HG03039 (cell line): Measurements from ENCODE around the gene ITPK1.

Source experiments
- ATAC-seq: cut with Tn5 transposase; IDR thresholded peaks from one replicate; pipeline ENCODE4 v1.9.1; 2021; ENCODE audit warnings: mild to moderate bottlenecking, moderate library complexity; ENCODE audit not compliant: unreplicated experiment

Gene ITPK1

DNA sequence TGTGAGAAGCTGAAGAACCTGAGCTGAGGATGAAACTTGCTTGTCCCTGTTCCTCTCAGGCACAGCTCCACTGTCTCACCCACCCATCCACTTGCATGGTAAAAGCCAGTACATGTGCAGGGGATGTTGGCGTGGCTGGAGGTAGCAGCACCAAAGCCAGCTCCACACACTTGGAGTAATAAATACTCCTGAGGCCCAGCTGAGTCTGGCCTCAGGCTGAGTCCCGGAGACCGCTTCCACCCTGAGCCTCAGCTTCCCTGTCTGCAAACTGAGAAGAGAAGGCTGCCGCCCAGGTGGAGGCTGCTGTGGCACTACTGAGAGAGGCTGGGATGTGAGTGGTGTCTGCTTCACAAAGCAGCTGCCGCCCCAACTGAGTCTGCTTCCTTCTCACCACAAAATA is 173.6 kb downstream of the ITPK1 start:
- ATAC-seq = no peak

GRCh38 chr14:92941531-92941930 is 174.2 kb downstream of the ITPK1 start:
- ATAC-seq = no peak

- ATAC-seq = no peak
Measured at GRCh38 chr14:92940543-92940942, 175.2 kb downstream of the ITPK1 start.

DNA sequence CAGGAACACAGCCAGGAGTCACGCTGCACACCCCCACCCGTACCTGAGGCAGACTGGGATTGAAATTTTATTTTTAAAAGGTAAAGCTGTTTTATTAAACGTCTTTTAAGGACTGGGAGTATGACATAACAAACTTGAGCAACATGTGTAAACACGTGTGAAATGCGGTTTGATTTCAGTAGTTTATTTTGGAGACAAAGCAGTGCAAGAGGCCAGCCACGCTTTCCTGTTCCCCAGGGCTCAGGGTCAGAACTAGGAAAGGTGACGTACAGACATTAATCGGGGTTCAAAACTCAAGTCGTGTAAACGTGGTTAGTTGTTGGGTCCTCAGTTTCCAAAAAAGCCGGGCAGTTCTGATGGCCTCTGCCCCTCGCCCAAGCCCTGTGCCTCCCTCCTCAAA is 176.0 kb downstream of the ITPK1 start:
- ATAC-seq = no peak

GRCh38 chr14:92938890-92939671 is 176.6 kb downstream of the ITPK1 start:
- ATAC-seq = no peak

GRCh38 chr14:92938235-92938875 is 177.4 kb downstream of the ITPK1 start:
- no peak for ATAC-seq

DNA sequence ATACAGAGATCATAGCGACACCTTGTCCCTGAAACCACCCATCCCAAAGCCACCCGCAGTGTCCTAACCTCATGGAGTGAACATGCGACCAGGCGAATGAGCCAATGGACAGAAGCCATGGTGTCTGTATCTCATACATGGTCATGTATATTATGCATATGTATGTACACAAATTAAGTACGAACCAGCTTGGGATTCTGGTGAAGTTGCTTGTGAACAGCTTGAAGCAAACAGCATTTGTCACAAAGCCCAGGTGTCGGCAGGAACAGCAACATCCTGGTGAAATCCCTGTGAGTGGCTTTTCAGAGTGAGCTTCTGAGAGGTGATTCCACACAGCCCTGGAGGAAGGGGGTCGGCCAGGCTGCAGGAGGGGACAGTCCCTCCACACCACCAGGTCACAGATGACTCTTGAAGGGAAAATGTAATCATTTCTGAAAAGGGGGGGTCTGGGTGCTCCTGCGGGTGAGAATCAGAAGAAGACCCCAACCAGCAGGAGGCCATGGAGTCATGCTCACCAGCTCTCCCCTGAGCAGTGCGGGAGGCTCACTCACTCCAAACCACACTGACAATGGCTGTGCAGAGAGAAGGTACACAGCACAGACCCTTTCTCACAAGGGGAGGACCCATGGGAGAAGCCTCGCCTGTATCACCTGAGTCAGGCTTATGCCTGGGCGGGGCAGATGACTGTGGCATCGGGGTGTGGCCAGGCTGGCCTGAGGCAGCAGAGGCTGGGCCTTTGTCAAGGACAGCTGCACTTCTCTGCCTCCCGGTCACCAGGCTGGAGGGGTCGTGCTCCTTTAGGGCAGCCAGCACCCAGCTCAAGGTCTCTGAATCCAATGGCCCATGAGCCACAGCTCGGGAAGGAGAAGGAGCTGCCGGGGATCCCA is 178.4 kb downstream of the ITPK1 start:
- ATAC-seq = no peak

DNA sequence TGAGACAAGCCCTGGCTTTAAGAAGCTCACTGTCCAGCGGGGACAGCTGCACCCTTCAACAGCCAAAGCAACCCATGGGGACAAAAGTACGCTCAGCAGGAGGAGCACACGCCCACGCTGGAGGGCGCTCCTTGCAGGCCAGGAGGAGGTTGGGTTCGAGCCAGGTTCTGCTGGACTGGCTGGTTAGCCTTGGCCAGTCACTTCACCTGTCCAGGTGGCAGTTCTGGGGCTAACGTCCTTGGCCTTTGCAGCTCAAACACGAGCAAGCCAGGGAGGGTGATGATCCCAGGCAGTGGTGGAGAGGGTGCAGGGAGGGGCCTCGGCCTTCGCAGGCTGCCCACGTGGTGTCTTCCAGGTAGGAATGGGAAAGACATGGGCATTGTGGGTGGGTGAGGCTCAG is 179.6 kb downstream of the ITPK1 start:
- no peak for ATAC-seq

GRCh38 chr14:92935446-92935845 is 180.3 kb downstream of the ITPK1 start:
- ATAC-seq = no peak

DNA sequence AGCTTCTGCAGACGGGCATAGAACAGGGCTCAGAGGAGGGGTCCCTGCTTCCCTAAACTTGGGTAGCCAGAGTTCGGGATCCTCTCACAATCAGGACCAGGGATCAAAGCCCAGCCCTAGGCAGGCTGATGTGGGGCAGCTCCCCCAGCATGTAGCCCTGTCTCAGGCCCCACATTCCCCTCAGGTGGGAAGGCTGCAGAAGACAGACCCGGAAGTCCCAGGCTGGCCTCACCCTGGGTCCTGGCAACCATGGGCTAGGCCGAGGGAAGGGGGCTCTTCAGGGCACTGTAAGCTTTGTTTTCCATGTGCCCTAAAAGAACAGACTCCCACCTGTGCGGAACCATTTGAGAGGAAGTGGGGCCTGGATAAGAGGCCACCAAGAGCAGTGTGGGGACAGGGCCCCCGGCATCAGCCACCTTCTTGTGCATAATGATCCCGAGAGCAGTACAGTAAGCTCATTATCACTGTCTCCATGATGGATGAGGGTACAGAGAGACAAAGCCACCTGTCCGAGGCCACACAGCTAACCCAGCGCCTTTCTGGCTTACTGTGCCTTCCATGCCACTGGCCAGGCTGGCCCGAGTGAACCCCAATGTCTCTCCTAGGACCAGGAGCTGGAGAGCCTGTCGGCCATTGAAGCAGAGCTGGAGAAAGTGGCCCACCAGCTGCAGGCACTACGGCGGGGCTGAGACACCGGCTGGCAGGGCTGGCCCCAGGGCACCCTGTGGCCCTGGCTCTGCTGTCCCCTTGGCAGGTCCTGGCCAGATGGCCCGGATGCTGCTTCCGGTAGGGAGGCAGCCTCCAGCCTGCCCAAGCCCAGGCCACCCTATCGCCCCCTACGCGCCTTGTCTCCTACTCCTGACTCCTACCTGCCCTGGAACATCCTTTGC is 181.3 kb downstream of the ITPK1 start:
- ATAC-seq = no peak

- no peak for ATAC-seq
Measured at GRCh38 chr14:92933481-92933880, 182.2 kb downstream of the ITPK1 start.

GRCh38 chr14:92932448-92933395 is 183.0 kb downstream of the ITPK1 start:
- no peak for ATAC-seq

GRCh38 chr14:92931681-92932447 is 183.9 kb downstream of the ITPK1 start:
- ATAC-seq = no peak

DNA sequence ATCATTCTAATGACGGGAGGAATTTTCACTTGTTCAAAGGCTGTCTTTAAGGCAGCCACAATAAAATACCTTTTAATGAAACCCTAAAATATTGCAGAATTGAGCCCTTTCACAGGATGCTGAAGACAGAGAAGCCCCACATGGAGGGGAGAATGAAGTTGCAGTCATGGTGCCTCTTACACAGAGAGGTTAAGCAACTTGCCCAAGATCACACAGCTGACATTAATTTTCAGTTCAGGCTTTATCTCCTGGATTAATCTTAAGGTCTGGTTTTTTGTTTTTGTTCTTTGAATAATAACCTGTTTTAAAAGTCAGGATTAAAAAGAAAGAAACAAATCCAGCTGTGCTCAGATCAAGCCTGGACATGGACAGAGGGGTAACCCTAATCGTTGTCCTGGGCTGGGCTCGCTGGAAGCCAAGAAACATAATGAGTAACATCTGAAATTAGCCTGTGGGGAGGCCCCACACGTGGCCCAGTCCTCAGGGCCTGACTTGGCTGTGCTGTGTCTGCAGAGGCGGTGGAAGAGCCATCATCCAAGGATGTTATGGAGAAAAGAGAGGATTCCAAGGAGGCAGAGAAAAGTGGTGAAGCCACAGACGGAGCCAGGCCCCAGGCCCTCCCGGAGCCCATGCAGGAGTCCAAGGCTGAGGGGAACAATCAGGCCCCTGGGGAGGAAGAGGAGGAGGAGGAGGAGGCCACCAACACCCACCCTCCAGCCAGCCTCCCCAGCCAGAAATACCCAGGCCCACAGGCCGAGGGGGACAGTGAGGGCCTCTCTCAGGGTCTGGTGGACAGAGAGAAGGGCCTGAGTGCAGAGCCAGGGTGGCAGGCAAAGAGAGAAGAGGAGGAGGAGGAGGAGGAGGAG is 184.8 kb downstream of the ITPK1 start:
- ATAC-seq = no peak

DNA sequence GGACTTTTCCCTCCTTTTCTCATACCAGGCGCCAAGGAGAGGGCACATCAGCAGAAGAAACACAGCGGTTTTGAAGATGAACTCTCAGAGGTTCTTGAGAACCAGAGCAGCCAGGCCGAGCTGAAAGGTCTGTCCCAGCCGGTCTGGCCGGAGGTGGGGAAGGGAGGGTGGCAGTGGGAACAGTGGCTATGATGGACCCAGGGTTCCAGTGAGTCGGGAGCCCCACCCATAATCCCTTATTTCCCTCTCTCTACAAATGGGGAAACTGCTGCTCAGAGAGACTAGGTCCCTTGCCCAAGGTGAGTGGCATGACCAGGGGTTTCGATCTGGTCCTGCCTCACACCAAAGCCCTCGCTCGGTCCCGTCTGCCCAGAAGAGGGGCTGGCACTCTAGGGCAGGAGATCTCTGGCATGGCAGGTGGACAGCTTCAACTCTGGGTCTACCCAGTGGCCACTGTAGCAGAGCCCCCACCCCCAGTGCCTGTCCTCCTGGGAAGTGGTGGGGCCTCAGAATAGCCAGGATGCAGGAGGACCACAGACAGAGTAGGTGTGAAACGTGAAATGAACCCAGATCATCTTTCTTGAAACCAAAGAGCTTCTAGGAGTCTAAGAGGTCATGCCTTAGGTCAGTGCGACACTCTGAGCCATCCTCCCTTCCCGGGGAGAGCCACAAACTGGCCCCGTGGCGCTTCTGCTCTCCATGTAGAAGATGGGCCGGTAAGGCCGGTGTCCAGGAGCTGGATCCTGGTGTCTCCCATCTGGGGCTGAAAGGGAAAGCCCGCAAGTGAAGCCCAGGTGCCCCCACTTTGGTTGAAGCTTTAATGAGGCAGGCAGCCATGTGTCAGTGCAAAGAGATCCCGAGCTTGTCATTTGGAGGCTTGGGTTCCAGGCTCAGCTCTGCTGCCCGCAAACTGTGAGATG is 185.8 kb downstream of the ITPK1 start:
- ATAC-seq = no peak

GRCh38 chr14:92928961-92929688 is 186.6 kb downstream of the ITPK1 start:
- no peak for ATAC-seq
